Ramos (cell line): ENCODE results near the gene CNGB1.
"Not testable (repeated sequence)": the region's sequence is repeated elsewhere in the genome, so short reads cannot be mapped to it uniquely, and the experiment has no call there.

ENCODE experiments used
- in situ Hi-C: fragments of 300-500 bp; cut with MboI; formaldehyde crosslinking; loops from one replicate; pipeline ENCODE4 v1.14.3; 2022; ENCODE audit warnings: low sequenced_read_pairs; ENCODE audit not compliant: unreplicated experiment

The CNGB1 gene

GRCh38 chr16:57842601-57843000, 128.3 kb downstream of the CNGB1 start:
- in situ Hi-C loops: no loop called here

GRCh38 chr16:57840833-57841232, 130.1 kb downstream of the CNGB1 start:
- in situ Hi-C loops: no loop called here

GRCh38 chr16:57838161-57838560, 132.8 kb downstream of the CNGB1 start:
- in situ Hi-C loops: no loop called here

GRCh38 chr16:57837305-57838125, 133.4 kb downstream of the CNGB1 start:
- in situ Hi-C loops: no loop called here

- in situ Hi-C loops: not testable (repeated sequence)
Observed at GRCh38 chr16:57835439-57835838, 135.5 kb downstream of the CNGB1 start.

- in situ Hi-C loops: no loop called here
Observed at GRCh38 chr16:57834936-57835335, 136.0 kb downstream of the CNGB1 start.
